NCI-H524 (cell line): ENCODE data around the gene NPLOC4.

ENCODE experiments used
- DNase-seq, 2 experiments: peaks; one replicate each; lab custom pipeline; 2025; lab: John Stamatoyannopoulos, UW

Gene NPLOC4

DNA sequence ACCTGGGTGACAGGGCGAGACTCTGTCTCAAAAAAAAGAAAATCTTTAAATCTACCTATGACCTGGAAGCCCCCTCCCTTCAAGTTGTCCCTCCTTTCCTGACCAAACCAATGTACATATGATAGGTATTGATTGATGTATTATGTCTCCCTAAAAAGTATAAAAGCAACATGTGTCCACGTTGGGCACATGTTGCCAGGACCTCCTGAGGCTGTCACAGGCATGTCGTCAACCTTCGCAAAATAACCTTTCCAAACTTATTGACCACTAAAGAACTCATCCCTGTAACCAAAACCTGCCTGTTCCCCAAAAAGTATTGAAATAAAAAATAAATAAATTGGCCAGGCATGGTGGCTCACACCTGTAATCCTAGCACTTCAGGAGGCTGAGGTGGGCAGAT is 25.1 kb upstream of the NPLOC4 start:
- no peak for DNase-seq

DNA sequence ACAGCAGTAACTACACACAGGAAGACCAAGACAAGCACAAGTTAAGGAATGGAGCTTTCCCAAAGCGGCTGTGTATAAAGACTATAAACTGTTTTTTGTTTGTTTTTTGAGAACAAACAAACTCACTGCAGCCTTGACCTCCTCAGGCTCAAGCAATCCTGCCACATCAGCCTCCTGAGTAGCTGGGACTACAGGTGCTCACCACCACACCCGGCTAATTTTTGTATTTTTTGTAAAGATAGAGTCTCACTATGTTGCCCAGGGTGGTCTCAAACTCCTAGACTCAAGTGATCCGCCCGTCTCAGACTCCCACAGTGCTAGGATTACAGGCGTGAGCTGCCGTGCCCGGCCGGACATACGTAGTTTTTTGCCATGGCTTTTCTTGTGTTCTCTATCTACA is 23.5 kb upstream of the NPLOC4 start:
- no peak for DNase-seq

DNA sequence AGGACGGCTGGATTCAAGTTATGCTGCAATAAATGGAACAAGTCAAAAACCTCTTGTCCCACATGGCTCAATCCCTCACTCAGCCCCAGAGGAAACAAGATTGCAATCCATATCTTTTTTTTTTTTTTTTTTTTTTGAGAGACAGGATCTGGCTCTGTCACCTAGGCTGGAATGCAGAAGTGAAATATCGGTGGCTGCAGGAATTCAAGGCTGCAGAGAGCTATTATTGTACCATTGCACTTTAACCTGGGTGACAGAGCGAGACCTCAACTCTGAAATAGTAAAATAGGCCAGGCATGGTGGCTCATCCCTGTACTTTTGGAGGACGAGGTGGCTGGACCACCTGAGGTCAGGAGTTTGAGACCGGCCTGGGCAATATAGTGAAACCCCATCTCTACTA is 22.1 kb upstream of the NPLOC4 start:
- no peak for DNase-seq

DNA sequence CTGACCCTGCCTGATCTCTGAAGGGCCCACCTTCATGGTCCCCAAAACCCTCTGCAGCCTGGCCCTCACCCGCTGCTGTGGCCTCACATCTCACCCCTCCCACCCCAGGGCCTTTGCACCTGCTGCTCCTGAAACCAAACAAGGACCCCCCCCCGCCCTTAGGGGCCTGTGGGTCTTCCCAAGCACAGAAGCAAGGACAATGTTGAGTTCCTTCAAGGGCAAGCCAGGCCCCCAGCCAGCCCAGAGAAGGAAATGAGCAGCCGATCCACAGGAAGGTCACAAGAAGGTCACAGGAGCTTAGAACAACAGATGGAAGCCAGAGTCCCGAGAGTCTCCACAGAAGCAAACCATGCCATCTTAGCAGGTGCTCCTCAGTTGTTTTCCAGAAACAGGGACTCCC is 19.9 kb upstream of the NPLOC4 start:
- peak; percentile 22 to 69 for DNase-seq

DNA sequence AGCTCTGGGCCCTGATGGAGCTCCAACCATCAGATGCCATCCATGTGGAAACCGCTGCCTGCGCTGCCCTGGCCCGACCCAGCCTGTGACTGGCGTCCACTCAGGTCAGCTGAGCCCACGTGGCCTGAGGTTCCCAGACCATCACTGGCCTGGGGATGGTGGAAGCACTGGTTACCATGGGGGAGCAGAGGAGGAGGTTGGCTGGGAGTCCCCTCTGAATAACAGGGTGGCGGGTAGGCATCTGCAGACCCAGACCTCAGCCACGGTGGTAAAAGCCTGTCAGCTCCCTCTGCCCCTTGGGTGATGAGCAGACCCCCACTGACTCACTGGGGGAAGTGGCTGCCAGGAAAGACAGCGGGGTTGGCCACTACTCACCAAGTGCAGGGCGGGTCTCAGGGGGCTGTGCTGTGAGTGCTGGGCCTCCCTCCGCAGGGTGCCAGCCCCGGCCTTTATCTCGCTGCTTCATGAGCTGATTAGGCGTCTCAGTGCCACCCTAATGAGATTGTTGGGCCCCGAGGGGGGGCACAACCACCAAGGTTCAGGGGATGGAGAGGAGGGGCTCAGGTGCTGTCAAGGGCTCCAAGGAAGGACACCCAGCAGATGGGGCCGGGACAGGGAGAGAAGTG is 19.3 kb upstream of the NPLOC4 start, which contains the start of gene PDE6G:
Gene PDE6G (minus strand): TSS at position 425 of the 626 bp plus-strand sequence. CDS start 3,237 bp downstream, outside the sequence.
- peak in 1 of 2 experiments; percentile 38 for DNase-seq

- peak; percentile 35 to 67 for DNase-seq
Observed at GRCh38 chr17:81655378-81656117, 18.6 kb upstream of the NPLOC4 start.

DNA sequence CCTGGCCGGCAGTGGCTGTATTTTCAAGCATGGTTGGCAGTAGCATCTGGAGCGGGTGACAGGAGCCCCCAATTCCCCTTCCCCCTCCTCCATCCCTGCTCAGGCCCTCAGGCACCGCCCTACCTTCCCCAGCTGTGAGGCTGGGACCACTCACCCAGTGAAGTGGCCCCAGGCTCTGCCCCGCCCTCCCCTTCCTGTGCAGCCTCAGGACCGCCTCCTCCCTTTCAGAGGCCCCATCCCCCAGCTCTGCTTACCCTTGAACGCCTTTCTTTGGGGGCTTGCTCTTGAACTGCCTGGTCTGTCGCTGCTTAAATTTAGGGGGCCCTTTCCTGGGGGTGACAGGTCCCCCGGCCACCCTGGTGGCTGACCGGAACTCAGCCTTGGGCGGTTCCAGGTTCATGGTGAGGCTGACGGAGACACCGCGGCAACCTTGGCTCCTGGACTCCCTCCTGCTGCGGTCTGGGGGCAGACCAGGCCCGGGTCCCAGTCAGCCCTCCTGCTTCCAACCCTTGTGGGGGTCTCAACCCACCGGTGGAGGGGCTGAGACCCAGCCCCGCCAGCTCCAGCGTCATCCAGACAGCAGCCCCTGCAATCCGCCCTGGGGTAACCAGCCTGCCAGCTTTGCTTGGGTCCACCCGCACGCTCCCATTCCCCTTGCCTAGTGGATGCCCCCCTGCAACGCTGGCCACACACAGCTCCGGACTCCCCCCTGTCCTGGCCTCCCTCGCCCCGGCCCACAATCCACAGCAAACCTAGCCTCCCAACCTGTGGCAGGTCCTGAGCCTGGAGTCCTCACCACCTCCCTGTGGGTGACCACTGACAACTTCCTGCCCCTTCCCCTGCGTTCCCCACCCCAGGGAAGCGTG is 16.2 kb upstream of the NPLOC4 start:
- DNase-seq, result no peak

- no peak for DNase-seq
Observed at GRCh38 chr17:81651692-81652091, 14.8 kb upstream of the NPLOC4 start.

DNA sequence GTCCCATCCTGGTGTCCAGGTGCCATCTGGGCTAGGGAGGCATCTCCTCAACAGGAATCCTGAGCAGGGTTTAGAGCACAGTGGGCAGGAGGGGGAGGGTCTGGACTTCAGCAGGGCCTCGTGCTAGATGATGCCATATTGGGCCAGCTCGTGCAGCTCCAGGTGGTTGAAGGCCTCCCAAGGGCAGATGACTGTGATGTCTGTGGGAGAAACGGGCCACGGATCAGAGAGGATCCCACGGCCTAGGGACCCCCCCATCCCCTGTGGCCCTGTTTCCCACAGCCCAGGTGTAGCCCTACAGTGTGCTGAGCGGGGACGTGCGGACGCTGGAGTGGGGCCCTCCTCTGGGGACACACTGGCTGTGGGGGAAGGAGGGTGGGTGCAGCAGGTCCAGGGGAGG is 14.0 kb upstream of the NPLOC4 start:
- DNase-seq, result no peak

DNA sequence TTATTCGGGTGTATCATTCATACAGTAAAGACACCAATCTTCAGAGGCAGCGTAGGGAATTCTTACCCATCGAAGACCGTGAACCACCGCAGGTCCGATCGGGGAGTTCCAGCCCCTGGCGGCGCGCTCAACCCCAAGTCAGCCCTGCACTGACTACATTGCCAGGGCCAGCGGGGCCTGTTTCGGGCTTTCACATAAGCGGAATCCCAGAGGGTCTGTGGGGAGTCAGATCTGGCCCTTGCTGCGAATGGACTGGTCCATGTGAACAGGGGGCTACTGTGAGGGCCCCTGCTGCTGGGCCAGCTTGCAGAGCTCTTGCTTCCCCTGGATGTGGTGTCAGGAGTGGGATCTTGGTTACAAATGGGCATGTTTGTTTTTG is 11.8 kb upstream of the NPLOC4 start:
- no peak for DNase-seq

- no peak for DNase-seq
Observed at GRCh38 chr17:81648013-81648706, 11.2 kb upstream of the NPLOC4 start.

- no peak for DNase-seq
Observed at GRCh38 chr17:81647640-81648012, 10.7 kb upstream of the NPLOC4 start.

DNA sequence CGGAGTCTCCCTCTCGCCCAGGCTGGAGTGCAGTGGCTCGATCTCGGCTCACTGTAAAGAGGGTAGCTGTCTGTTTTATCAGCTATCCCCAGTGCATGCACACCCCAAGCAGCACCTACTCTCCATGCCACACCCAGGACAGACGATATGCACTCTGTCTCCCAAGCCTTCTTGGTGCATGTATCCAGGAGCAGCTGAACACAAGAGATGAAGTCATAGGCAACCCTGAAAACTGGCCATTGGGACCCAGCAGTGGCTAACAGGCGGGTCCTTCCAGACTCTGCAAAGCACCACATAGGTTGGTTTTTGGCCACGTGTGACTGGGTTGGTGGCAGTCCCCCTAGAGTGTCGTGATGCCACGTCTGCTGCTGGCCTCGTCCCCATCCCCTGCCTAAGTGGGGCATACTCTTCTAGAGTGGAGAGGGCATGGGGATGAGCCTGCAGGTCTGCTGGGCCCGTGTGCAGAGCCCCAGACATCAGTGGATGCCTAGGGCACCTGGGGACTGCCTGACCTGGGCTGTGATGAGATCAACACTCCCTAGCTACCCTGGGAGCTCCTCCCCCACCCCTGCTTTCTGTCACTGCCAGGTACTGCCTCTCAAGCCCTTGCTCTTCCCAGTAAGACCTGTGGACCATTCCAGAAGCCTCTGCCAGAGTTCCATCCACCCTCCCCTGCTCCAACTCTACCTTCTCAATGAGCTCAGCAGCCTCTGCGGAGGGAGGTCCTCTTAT is 10.1 kb upstream of the NPLOC4 start:
- no peak for DNase-seq

DNA sequence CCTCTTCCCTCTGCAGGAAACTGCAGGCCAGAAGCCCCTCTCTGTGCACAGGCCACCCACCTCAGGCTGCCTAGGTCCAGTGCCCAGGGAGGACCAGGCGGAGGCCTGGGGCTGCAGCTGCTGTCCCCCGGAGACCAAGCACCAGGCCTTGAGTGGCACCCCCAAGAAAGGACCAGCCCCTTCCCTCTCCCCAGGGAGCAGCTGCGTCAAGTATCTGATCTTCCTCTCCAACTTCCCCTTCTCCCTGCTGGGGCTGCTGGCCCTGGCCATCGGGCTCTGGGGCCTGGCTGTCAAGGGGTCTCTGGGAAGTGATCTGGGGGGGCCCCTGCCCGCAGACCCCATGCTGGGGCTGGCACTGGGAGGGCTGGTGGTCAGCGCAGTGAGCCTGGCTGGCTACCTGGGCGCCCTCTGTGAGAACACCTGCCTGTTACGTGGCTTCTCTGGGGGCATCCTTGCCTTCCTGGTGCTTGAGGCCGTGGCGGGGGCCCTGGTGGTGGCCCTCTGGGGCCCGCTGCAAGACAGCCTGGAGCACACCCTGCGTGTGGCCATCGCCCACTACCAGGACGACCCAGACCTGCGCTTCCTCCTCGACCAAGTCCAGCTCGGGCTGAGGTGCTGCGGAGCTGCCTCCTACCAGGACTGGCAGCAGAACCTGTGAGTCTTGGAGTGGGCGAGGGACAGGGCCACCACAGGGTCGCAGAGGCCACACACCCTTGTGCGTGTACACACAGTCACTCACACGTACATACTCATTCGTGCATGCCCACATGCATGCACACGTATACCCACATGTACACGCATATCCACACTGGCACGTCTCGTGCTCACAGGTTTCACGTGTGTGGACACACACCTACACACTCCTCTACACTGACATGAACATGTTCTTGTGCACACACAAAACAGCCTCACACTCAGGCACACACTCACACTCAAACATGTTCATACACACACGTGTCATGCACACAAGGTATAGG is 8.4 kb upstream of the NPLOC4 start:
- DNase-seq, result no peak

DNA sequence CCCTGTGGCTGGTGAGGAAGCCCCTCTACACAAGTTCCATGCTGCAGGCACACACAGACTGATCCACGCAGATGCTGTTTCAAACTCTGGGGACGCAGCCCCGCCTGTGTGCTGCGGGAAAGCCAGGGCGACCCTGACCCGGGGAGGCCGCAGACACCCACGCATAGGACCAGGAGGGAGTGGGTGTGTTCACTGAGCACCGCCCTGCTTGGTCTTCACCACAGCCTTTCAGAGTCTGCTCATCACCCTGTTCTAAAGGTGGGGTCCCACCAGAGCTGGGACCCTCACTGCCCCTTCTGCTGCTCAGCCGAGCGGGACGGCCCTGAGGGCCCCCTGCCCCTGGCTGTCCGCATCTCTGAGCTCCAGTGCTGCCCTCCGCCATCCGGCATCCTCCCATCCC is 7.6 kb upstream of the NPLOC4 start:
- no peak for DNase-seq

DNA sequence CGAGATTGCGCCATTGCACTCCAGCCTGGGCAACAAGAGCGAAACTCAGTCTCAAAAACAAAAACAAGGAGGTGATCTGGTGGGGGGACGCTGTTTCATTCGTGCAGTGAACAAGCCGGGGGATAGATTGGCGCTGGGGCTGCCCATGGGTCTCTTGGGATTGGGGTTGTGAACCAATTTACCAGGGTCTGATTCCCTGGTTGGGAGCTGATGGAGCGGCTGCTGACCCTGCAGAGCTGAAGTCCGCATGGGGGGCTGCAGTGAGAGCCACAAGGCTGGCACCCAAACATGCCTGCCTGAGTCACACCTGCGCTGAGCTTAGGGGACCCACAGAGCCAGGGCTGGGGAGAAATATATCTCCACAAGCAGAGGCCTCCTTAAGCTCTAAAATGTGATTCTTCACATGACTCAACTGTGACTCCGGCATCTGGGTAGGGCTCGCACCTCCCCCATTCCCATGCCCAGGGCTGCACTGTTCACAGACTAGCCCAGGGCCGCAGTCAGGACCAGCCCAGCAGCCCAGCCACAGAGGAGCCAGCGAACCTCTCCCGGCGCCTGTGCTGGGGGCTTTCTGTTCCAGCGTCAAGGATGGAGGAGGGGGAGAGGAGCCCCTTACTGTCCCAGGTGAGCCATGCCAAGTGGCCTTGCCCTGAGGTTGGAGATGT is 5.0 kb upstream of the NPLOC4 start:
- no peak for DNase-seq

DNA sequence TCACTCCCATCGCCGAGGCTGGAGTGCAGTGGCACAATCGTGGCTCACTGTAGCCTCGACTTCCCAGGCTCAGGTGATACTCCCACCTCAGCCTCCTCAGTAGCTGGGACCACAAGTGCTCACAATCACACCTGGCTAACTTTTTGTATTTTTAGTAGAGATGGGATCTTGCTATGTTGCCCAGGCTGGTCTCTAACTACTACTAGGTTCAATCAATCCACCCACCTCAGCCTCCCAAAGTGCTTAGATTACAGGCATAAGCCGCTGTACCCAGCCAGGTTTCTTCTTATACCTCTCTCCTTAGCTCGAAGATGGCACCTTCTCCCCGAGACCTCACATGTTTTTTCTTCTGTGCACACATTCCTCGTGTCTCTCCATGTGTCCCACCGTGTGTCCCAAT is 3.1 kb upstream of the NPLOC4 start:
- DNase-seq, result no peak

GRCh38 chr17:81638683-81639082 is 1.8 kb upstream of the NPLOC4 start:
- DNase-seq, result no peak

GRCh38 chr17:81635973-81636504 is 873 bp downstream of the NPLOC4 start:
- DNase-seq, result no peak

DNA sequence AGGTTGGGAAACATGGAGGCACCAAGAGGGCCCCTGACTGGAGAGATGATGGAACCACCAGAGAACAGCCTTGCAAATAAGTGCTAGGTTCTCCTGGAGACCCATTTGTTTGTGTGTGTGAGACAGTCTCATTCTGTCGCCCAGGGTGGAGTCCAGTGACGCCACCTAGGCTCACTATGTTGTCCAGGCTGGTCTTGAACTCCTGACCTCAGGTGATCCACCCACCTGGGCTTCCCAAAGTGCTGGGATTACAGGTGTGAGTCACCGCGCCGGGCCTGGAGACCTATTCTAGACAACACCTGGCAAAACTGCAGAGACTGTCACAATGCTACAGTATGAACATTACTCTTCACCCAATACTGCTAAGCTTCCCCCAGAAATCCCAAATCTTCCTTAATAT is 1.5 kb downstream of the NPLOC4 start:
- no peak for DNase-seq
